HEK293T (cell line): ENCODE measurements around the gene PPIP5K1.

Experiments
- CTCF ChIA-PET: fragments of 350-600 bp; formaldehyde crosslinking; extraction: SDS; loops from one replicate; lab custom pipeline; 2021; ENCODE audit warnings: antibody characterized with exemption, inconsistent platforms; lab: Yijun Ruan, JAX
- POLR2A ChIA-PET: fragments of 350-600 bp; formaldehyde crosslinking; extraction: SDS; loops from one replicate; lab custom pipeline; 2020; ENCODE audit warnings: antibody characterized with exemption, inconsistent platforms; lab: Yijun Ruan, JAX
- DNase-seq: peaks from one replicate; pipeline ENCODE4 v3.0.0; 2012; ENCODE audit warnings: mixed read lengths; ENCODE audit errors: extremely low spot score
- ARNT ChIP-seq: fragments of 450-650 bp; IDR thresholded peaks from 2 replicates; pipeline ENCODE4 v1.6.1; 2017; ENCODE audit warnings: mild to moderate bottlenecking
- BHLHE40 ChIP-seq: fragments of 450-650 bp; IDR thresholded peaks from 2 replicates; pipeline ENCODE4 v1.6.1; 2016; ENCODE audit warnings: mild to moderate bottlenecking, moderate library complexity, borderline replicate concordance
- CTBP1 ChIP-seq: fragments of 450-650 bp; IDR thresholded peaks from 2 replicates; pipeline ENCODE4 v1.6.1; 2016; ENCODE audit warnings: borderline replicate concordance
- ELF4 ChIP-seq: fragments of 450-650 bp; IDR thresholded peaks from 2 replicates; pipeline ENCODE4 v1.6.1; 2017; ENCODE audit warnings: antibody characterized with exemption
- FOXA1 ChIP-seq: fragments of 450-650 bp; IDR thresholded peaks from 2 replicates; pipeline ENCODE4 v1.6.1; 2016; ENCODE audit warnings: mild to moderate bottlenecking
- FOXK2 ChIP-seq: fragments of 450-650 bp; IDR thresholded peaks from 2 replicates; pipeline ENCODE4 v1.6.1; 2016; ENCODE audit warnings: mild to moderate bottlenecking
- FOXM1 ChIP-seq: fragments of 450-650 bp; IDR thresholded peaks from 2 replicates; pipeline ENCODE4 v1.6.1; 2017; ENCODE audit warnings: mild to moderate bottlenecking, borderline replicate concordance
- HDGF ChIP-seq: fragments of 450-650 bp; IDR thresholded peaks from 2 replicates; pipeline ENCODE4 v1.6.1; 2017; ENCODE audit warnings: antibody characterized with exemption, borderline replicate concordance
- L3MBTL2 ChIP-seq: fragments of 450-650 bp; conservative IDR thresholded peaks from 2 replicates; pipeline ENCODE4 v1.6.1; 2016; ENCODE audit warnings: mild to moderate bottlenecking
- LEF1 ChIP-seq: fragments of 450-650 bp; IDR thresholded peaks from 2 replicates; pipeline ENCODE4 v1.6.1; 2017; ENCODE audit warnings: mild to moderate bottlenecking, borderline replicate concordance
- NFRKB ChIP-seq: fragments of 450-650 bp; IDR thresholded peaks from 2 replicates; pipeline ENCODE4 v1.6.1; 2016; ENCODE audit warnings: mild to moderate bottlenecking, moderate library complexity
- SP1 ChIP-seq: fragments of 450-650 bp; IDR thresholded peaks from 2 replicates; pipeline ENCODE4 v1.6.1; 2017
- SUZ12 ChIP-seq: fragments of 450-650 bp; IDR thresholded peaks from 2 replicates; pipeline ENCODE4 v1.6.1; 2016; ENCODE audit warnings: mild to moderate bottlenecking
- TARDBP ChIP-seq: fragments of 450-650 bp; IDR thresholded peaks from 2 replicates; pipeline ENCODE4 v1.6.1; 2016
- ZNF384 ChIP-seq: fragments of 450-650 bp; IDR thresholded peaks from 2 replicates; pipeline ENCODE4 v1.6.1; 2016
- TF ChIP-seq, protein P1 (sequence below): fragments of 450-650 bp; IDR thresholded peaks from 2 replicates; pipeline ENCODE4 v1.6.1; 2016

Gene PPIP5K1

GRCh38 chr15:43487271-43487895, 102.6 kb downstream of the PPIP5K1 start:
- DNase-seq: no peak
- POLR2A ChIA-PET: no interaction called here
- CTCF ChIA-PET: no interaction called here
- no peak for TF ChIP-seq FOXA1
- no peak for TF ChIP-seq HDGF
- TF ChIP-seq, protein P1, sequence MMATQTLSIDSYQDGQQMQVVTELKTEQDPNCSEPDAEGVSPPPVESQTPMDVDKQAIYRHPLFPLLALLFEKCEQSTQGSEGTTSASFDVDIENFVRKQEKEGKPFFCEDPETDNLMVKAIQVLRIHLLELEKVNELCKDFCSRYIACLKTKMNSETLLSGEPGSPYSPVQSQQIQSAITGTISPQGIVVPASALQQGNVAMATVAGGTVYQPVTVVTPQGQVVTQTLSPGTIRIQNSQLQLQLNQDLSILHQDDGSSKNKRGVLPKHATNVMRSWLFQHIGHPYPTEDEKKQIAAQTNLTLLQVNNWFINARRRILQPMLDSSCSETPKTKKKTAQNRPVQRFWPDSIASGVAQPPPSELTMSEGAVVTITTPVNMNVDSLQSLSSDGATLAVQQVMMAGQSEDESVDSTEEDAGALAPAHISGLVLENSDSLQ: no peak
- no peak for TF ChIP-seq ELF4
- TF ChIP-seq SUZ12: no peak
- no peak for TF ChIP-seq FOXK2
- no peak for TF ChIP-seq L3MBTL2
- TF ChIP-seq CTBP1: no peak
- no peak for TF ChIP-seq BHLHE40
- TF ChIP-seq ARNT: no peak
- TF ChIP-seq LEF1: no peak
- TF ChIP-seq NFRKB: no peak
- TF ChIP-seq ZNF384: no peak
- TF ChIP-seq FOXM1: no peak
- TF ChIP-seq SP1: no peak
- no peak for TF ChIP-seq TARDBP

DNA sequence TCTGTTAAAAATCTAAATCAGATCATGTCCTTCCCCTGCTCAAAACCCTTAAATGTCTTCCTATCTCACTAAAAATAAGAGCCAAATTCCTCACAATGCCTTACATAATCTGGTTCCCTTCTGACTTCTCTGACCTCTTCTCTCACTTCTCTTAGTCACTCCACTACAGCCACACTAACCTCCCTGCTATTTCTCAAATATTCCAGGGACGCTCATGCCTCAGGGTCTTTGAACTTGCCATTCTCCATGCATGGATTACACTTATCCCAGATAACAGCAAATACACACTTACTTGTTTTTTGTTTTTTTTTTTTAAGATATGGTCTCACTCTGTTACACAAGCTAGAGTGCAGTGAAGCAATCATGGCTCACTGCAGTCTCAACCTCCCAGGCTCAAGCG, 105.6 kb downstream of the PPIP5K1 start:
- ChIA-PET CTCF (no interaction called here), POLR2A (no interaction called here)
- DNase-seq: no peak
- TF ChIP-seq ARNT (no peak), NFRKB (no peak), ZNF384 (no peak), FOXM1 (no peak), FOXA1 (no peak), LEF1 (no peak), ELF4 (no peak), SUZ12 (no peak), HDGF (no peak), L3MBTL2 (no peak), SP1 (no peak)
- TF ChIP-seq, protein P1: no peak
